GM12874 (cell line): ENCODE data around the gene CTDNEP1.

Experiments
- CTCF ChIP-seq: IDR thresholded peaks from 2 replicates; pipeline ENCODE4 v1.5.1; 2011; ENCODE audit warnings: low read depth, mild to moderate bottlenecking, control low read depth, low read length, moderate library complexity; ENCODE audit not compliant: insufficient read depth

Gene CTDNEP1

GRCh38 chr17:7237266-7237760, 14.2 kb downstream of the CTDNEP1 start:
- no peak for TF ChIP-seq CTCF

GRCh38 chr17:7236808-7237207, 14.7 kb downstream of the CTDNEP1 start:
- TF ChIP-seq CTCF = no peak

- TF ChIP-seq CTCF = no peak
These were observed 15.6 kb downstream of the CTDNEP1 start for GRCh38 chr17:7235693-7236665.

GRCh38 chr17:7234083-7234951, 17.2 kb downstream of the CTDNEP1 start, which contains the start of gene DVL2:
DVL2 (minus strand) TSS chr17:7234517; CDS start chr17:7234262, 255 bp downstream.
- TF ChIP-seq CTCF = no peak

- TF ChIP-seq CTCF = no peak
These were observed 17.8 kb downstream of the CTDNEP1 start for GRCh38 chr17:7233701-7234082.

- TF ChIP-seq CTCF = no peak
These were observed 19.4 kb downstream of the CTDNEP1 start for GRCh38 chr17:7232114-7232513.

GRCh38 chr17:7229504-7229903, 22.0 kb downstream of the CTDNEP1 start:
- no peak for TF ChIP-seq CTCF
